ENCODE measurements around the gene IPCEF1.

- TF ChIP-seq REST (IDR thresholded peaks at IDR 0.05) (no peak), POLR2A (IDR thresholded peaks at IDR 0.05; ENCODE audit: low read length) (no peak), ZFP36 (IDR thresholded peaks at IDR 0.05; ENCODE audit: borderline replicate concordance, partially characterized antibody) (no peak), CHD2 (IDR thresholded peaks at IDR 0.05; ENCODE audit: low read length, partially characterized antibody) (no peak), POLR2AphosphoS2 (conservative IDR thresholded peaks at IDR 0.05; ENCODE audit: low read length) (no peak)
These were observed 45.6 kb upstream of the IPCEF1 start for GRCh38 chr6:154402081-154402780.
